K562 treated with DMSO at 1 percent for 48 hours (cell line): ENCODE data around the gene FAM43B. TPM values are rescaled to one million over a fixed set of nuclear protein-coding genes. Genes with fewer than 3 reads are reported as not detected.

Source experiments
- total RNA-seq: library from RNA; unstranded; fragments of 300-600 nt; gene quantifications from 2 replicates; pipeline ENCODE4 v1.2.3, GENCODE V29; 2022; ENCODE audit warnings: low replicate concordance; ENCODE audit errors: extremely low read depth

FAM43B gene, protein sequence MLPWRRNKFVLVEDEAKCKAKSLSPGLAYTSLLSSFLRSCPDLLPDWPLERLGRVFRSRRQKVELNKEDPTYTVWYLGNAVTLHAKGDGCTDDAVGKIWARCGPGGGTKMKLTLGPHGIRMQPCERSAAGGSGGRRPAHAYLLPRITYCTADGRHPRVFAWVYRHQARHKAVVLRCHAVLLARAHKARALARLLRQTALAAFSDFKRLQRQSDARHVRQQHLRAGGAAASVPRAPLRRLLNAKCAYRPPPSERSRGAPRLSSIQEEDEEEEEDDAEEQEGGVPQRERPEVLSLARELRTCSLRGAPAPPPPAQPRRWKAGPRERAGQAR
- not detected in 2 replicates for total RNA-seq

GRCh38 chr1:20551945-20552727 is at the start of gene FAM43B:
Gene FAM43B (plus strand): TSS chr1:20552573. CDS start chr1:20552974, 401 bp downstream.

GRCh38 chr1:20507564-20508410 is 44.6 kb upstream of the FAM43B start, which contains the start of gene MUL1:
Gene MUL1 (minus strand): TSS chr1:20508151. CDS start chr1:20508024, 127 bp downstream.

GRCh38 chr1:20588634-20589225 is 36.4 kb downstream of the FAM43B start, which contains the start of gene CDA:
Gene CDA (plus strand): TSS chr1:20589097. CDS start chr1:20589130, 33 bp downstream.

Other genes with a start within 250 kb of the FAM43B start
- gene CAMK2N1, start 66.4 kb upstream of the FAM43B start, total RNA-seq, result not detected in 2 replicates
- not detected in 2 replicates for gene MUL1, start 44.4 kb upstream of the FAM43B start, total RNA-seq
- not detected in 2 replicates for gene CDA, start 36.5 kb downstream of the FAM43B start, total RNA-seq
- gene PINK1, start 80.9 kb downstream of the FAM43B start, total RNA-seq, result not detected in 2 replicates
- gene DDOST, start 108.8 kb downstream of the FAM43B start, total RNA-seq, result 274 TPM in 1 of 2 replicates, not detected in the other
- not detected in 2 replicates for gene KIF17, start 165.4 kb downstream of the FAM43B start, total RNA-seq
- gene SH2D5, start 180.1 kb downstream of the FAM43B start, total RNA-seq, result not detected in 2 replicates
- gene HP1BP3, start 234.7 kb downstream of the FAM43B start, total RNA-seq, result not detected in 2 replicates